Effector memory CD8-positive, alpha-beta T cell (primary cell): Measurements from ENCODE around the gene RBM20.

ENCODE experiments used
- ATAC-seq: fragments of 150-1000 bp; cut with Tn5 transposase; replicated peaks from 2 replicates; pipeline ENCODE4 v1.10.0; 2021; ENCODE audit warnings: mild to moderate bottlenecking, moderate library complexity
- DNase-seq, 3 experiments: peaks; one replicate each; pipeline ENCODE4 v3.0.0; 2021
- H3K27ac Mint-ChIP-seq, 2 donors: one replicate each; pipeline ENCODE4 v1.8.0; 2022; ENCODE audit warnings: mild to moderate bottlenecking in 2 of 2, mixed read lengths in 2 of 2, moderate library complexity in 2 of 2
- H3K27me3 Mint-ChIP-seq, 2 donors: one replicate each; pipeline ENCODE4 v1.8.0; 2022; ENCODE audit warnings: mixed read lengths in 2 of 2
- H3K36me3 Mint-ChIP-seq: one replicate; pipeline ENCODE4 v1.8.0; 2022; ENCODE audit warnings: mild to moderate bottlenecking, moderate library complexity, mixed read lengths; ENCODE audit not compliant: insufficient read depth
- H3K4me1 Mint-ChIP-seq, 2 donors: one replicate each; pipeline ENCODE4 v1.8.0; 2022; ENCODE audit warnings: low read depth in 2 of 2, mixed read lengths in 2 of 2
- H3K4me3 Mint-ChIP-seq, 2 donors: one replicate each; pipeline ENCODE4 v1.8.0; 2022; ENCODE audit warnings: mild to moderate bottlenecking in 2 of 2, mixed read lengths in 2 of 2, moderate library complexity in 2 of 2
- H3K9me3 Mint-ChIP-seq, 2 donors: one replicate each; pipeline ENCODE4 v1.8.0; 2022; ENCODE audit warnings: mixed read lengths in 2 of 2

The RBM20 gene

GRCh38 chr10:110843796-110844616, 199.9 kb downstream of the RBM20 start:
- Mint-ChIP-seq H3K27ac (peak overlapping the region; percentile 87 to 90), H3K4me3 (peak overlapping the region in 1 of 2 donors; percentile 33), H3K36me3 (peaks cover 4% of the 10 kb centered on the region), H3K4me1 (peaks cover 47 to 53% of the 10 kb centered on the region in 2 donors), H3K9me3 (no peaks in the 10 kb centered on the region), H3K27me3 (no peaks in the 10 kb centered on the region)
- no peak for ATAC-seq
- DNase-seq: no peak

- DNase-seq: no peak
- Mint-ChIP-seq H3K36me3 (peaks cover 4% of the 10 kb centered on the region), H3K9me3 (peaks cover 0 to under 1% of the 10 kb centered on the region in 2 donors), H3K4me1 (peaks cover 52 to 57% of the 10 kb centered on the region in 2 donors), H3K27me3 (no peaks in the 10 kb centered on the region), H3K27ac (peak overlapping the region in 1 of 2 donors; percentile 79), H3K4me3 (no peak overlapping the region)
- ATAC-seq: no peak
These were observed 200.4 kb downstream of the RBM20 start for GRCh38 chr10:110844617-110844881.

- peaks cover 3 to 5% of the 10 kb centered on the region in 2 donors for H3K9me3 Mint-ChIP-seq
- H3K27me3 Mint-ChIP-seq: no peaks in the 10 kb centered on the region
- no peak for DNase-seq
- H3K27ac Mint-ChIP-seq: peak overlapping the region in 1 of 2 donors; percentile 11
- peaks cover 4% of the 10 kb centered on the region for H3K36me3 Mint-ChIP-seq
- ATAC-seq: no peak
- peaks cover 60 to 65% of the 10 kb centered on the region in 2 donors for H3K4me1 Mint-ChIP-seq
- no peak overlapping the region for H3K4me3 Mint-ChIP-seq
These were observed 201.1 kb downstream of the RBM20 start for GRCh38 chr10:110845192-110845755.

GRCh38 chr10:110845756-110846620, 201.9 kb downstream of the RBM20 start:
- Mint-ChIP-seq H3K27me3 (no peaks in the 10 kb centered on the region), H3K4me1 (peaks cover 67 to 71% of the 10 kb centered on the region in 2 donors), H3K9me3 (peaks cover 3 to 5% of the 10 kb centered on the region in 2 donors), H3K4me3 (no peak overlapping the region), H3K36me3 (peaks cover 5% of the 10 kb centered on the region), H3K27ac (peak overlapping the region in 1 of 2 donors; percentile 11)
- ATAC-seq (no peak), DNase-seq (no peak)

GRCh38 chr10:110847374-110847773, 203.2 kb downstream of the RBM20 start:
- H3K4me1 Mint-ChIP-seq: peaks cover 71 to 77% of the 10 kb centered on the region in 2 donors
- DNase-seq (no peak), ATAC-seq (no peak)
- H3K27ac Mint-ChIP-seq: no peak overlapping the region
- H3K4me3 Mint-ChIP-seq: no peak overlapping the region
- H3K36me3 Mint-ChIP-seq: peaks cover 3% of the 10 kb centered on the region
- H3K9me3 Mint-ChIP-seq: peaks cover 3 to 5% of the 10 kb centered on the region in 2 donors
- H3K27me3 Mint-ChIP-seq: no peaks in the 10 kb centered on the region

- no peak overlapping the region for H3K4me3 Mint-ChIP-seq
- H3K4me1 Mint-ChIP-seq: peaks cover 71 to 77% of the 10 kb centered on the region in 2 donors
- peaks cover 3 to 5% of the 10 kb centered on the region in 2 donors for H3K9me3 Mint-ChIP-seq
These were observed 204.0 kb downstream of the RBM20 start for GRCh38 chr10:110848106-110848505.

GRCh38 chr10:110850099-110850498, 206.0 kb downstream of the RBM20 start:
- Mint-ChIP-seq H3K4me1 (peaks cover 75% of the 10 kb centered on the region in 2 donors), H3K36me3 (peaks cover 5% of the 10 kb centered on the region), H3K27me3 (no peaks in the 10 kb centered on the region), H3K4me3 (peak overlapping the region; percentile 75 to 82), H3K9me3 (peaks cover 3 to 5% of the 10 kb centered on the region in 2 donors), H3K27ac (peak overlapping the region; percentile 89 to 91)
- ATAC-seq: peak; percentile 90
- peak; percentile 40 to 49 (median 44) for DNase-seq

More at GRCh38 chr10:110848106-110848505, 204.0 kb downstream of the RBM20 start:
- no peak for ATAC-seq
- Mint-ChIP-seq H3K27ac (no peak overlapping the region), H3K27me3 (no peaks in the 10 kb centered on the region), H3K36me3 (peaks cover 5% of the 10 kb centered on the region)
- no peak for DNase-seq

- Mint-ChIP-seq H3K27ac (peak overlapping the region; percentile 26 to 89), H3K4me1 (peaks cover 70 to 80% of the 10 kb centered on the region in 2 donors), H3K27me3 (no peaks in the 10 kb centered on the region), H3K4me3 (peak overlapping the region; percentile 75 to 82), H3K9me3 (peaks cover 3 to 5% of the 10 kb centered on the region in 2 donors), H3K36me3 (peaks cover 5% of the 10 kb centered on the region)
- DNase-seq: no peak
- ATAC-seq: peak; percentile 28
These were observed 207.0 kb downstream of the RBM20 start for GRCh38 chr10:110851020-110851612.

GRCh38 chr10:110852255-110852896, 208.2 kb downstream of the RBM20 start:
- Mint-ChIP-seq H3K36me3 (peaks cover 5% of the 10 kb centered on the region), H3K4me1 (peaks cover 62 to 76% of the 10 kb centered on the region in 2 donors), H3K27ac (peak overlapping the region; percentile 5 to 66), H3K4me3 (peak overlapping the region; percentile 59 to 63), H3K27me3 (no peaks in the 10 kb centered on the region), H3K9me3 (peaks cover 3 to 5% of the 10 kb centered on the region in 2 donors)
- ATAC-seq (no peak), DNase-seq (no peak)

- Mint-ChIP-seq H3K36me3 (peaks cover 5% of the 10 kb centered on the region), H3K9me3 (peaks cover 3 to 5% of the 10 kb centered on the region in 2 donors), H3K4me1 (peaks cover 66 to 78% of the 10 kb centered on the region in 2 donors), H3K27ac (peak overlapping the region in 1 of 2 donors; percentile 5), H3K4me3 (peak overlapping the region; percentile 59 to 63), H3K27me3 (no peaks in the 10 kb centered on the region)
- DNase-seq (no peak), ATAC-seq (no peak)
These were observed 208.8 kb downstream of the RBM20 start for GRCh38 chr10:110852947-110853346.

- Mint-ChIP-seq H3K27me3 (no peaks in the 10 kb centered on the region), H3K27ac (peak overlapping the region; percentile 32 to 62), H3K4me1 (peaks cover 70 to 80% of the 10 kb centered on the region in 2 donors), H3K9me3 (peaks cover 3 to 5% of the 10 kb centered on the region in 2 donors), H3K36me3 (peaks cover 9% of the 10 kb centered on the region), H3K4me3 (peak overlapping the region; percentile 33 to 59)
- ATAC-seq: no peak
- DNase-seq: no peak
These were observed 209.9 kb downstream of the RBM20 start for GRCh38 chr10:110853921-110854605.
